HFF-Myc (cell line): ENCODE measurements around the gene DNAAF1.

ENCODE experiments used
- DNase-seq: peaks from one replicate; pipeline ENCODE4 v3.0.0-alpha.2; 2011; ENCODE audit warnings: low read depth; ENCODE audit errors: extremely low read depth
- H3K4me3 ChIP-seq: replicated peaks from 2 replicates; pipeline ENCODE4 v1.5.1; 2011; ENCODE audit warnings: low read depth, mild to moderate bottlenecking, control low read depth, low read length
- CTCF ChIP-seq: IDR thresholded peaks from 2 replicates; pipeline ENCODE4 v1.5.1; 2012; ENCODE audit warnings: mild to moderate bottlenecking, low read depth, low read length, control low read depth; ENCODE audit errors: missing control alignments

DNAAF1 gene

GRCh38 chr16:84218956-84219355, 73.8 kb downstream of the DNAAF1 start:
- no peak for DNase-seq
- H3K4me3 ChIP-seq = no peak overlapping the region
- TF ChIP-seq CTCF = no peak

- DNase-seq = no peak
- H3K4me3 ChIP-seq = no peak overlapping the region
- no peak for TF ChIP-seq CTCF
Observed at GRCh38 chr16:84220851-84221250, 75.7 kb downstream of the DNAAF1 start.

GRCh38 chr16:84223456-84223855, 78.3 kb downstream of the DNAAF1 start:
- no peak for TF ChIP-seq CTCF
- no peak for DNase-seq
- no peak overlapping the region for H3K4me3 ChIP-seq

DNA sequence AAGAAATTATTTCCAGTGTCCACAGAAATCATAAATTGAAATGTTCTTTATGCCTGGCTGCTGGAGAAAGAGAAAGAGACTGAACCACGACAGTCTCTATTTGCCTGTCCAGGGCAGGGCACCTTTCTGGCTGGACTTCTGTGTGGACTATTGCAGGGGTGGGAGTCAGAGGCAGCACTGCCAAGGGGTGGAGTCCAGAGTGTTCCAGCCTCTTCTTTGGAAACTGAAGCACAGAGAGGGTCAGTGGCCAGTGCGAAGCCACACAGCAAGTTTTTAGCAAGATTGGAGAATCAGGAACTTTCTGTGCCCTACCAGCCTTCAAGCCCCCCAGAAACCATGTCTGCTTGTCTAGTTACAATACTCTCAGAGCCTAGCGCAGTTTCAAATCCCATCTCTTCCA, 79.4 kb downstream of the DNAAF1 start:
- H3K4me3 ChIP-seq = no peak overlapping the region
- no peak for DNase-seq
- TF ChIP-seq CTCF = no peak

GRCh38 chr16:84225126-84225525, 80.0 kb downstream of the DNAAF1 start:
- no peak for TF ChIP-seq CTCF
- no peak overlapping the region for H3K4me3 ChIP-seq
- DNase-seq = no peak

DNA sequence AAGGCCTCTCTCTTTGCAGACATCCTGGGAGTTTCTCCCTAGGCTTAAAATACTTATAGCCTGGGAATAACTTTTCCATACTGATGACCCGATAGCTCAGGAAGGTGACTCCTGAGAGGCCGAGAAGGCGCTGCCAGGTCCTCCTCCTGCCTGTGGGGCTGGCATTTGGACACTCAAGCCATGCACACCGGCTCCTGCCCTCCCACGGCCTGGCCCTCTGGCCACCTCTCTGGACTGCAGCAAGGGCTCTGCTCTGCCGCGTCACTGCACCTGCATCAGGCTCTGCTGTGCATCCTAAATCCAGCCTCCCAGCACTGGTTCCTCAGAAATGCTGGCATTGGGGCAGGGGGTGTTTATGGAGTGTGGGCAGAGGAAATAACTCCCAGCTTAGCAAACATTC, 80.5 kb downstream of the DNAAF1 start:
- H3K4me3 ChIP-seq = no peak overlapping the region

More for the DNA sequence above, 80.5 kb downstream of the DNAAF1 start:
- TF ChIP-seq CTCF = no peak
- DNase-seq = no peak
